Fibroblast of lung (primary cell): ENCODE results near the gene PSAT1. TPM values are rescaled to one million over a fixed set of nuclear protein-coding genes. Genes with fewer than 3 reads are reported as not detected.

Experiments used
- DNase-seq, 2 donors: peaks; one replicate each; pipeline versions ENCODE4 v3.0.0 to v3.0.0-alpha.2; 2010; ENCODE audit warnings: low read depth in 2 of 2
- H2AFZ ChIP-seq: 2 replicates; pipeline ENCODE4 v1.5.1; 2012; ENCODE audit warnings: low read length, control low read depth, inconsistent platforms
- H3K27ac ChIP-seq: 2 replicates; pipeline ENCODE4 v1.5.1; 2011; ENCODE audit warnings: low read length, control low read depth; ENCODE audit not compliant: insufficient read depth
- H3K27me3 ChIP-seq: 2 replicates; pipeline ENCODE4 v1.5.1; 2011; ENCODE audit warnings: mild to moderate bottlenecking, low read length; ENCODE audit not compliant: control insufficient read depth, insufficient read depth
- H3K36me3 ChIP-seq: 2 replicates; pipeline ENCODE4 v1.5.1; 2011; ENCODE audit warnings: low read length; ENCODE audit not compliant: control insufficient read depth, insufficient read depth
- H3K4me1 ChIP-seq: 2 replicates; pipeline ENCODE4 v1.5.1; 2011; ENCODE audit warnings: low read length; ENCODE audit not compliant: control insufficient read depth, insufficient read depth; ENCODE audit errors: extremely low read depth
- H3K4me2 ChIP-seq: 2 replicates; pipeline ENCODE4 v1.5.1; 2011; ENCODE audit warnings: low read length, control low read depth; ENCODE audit not compliant: insufficient read depth; ENCODE audit errors: extremely low read depth
- H3K4me3 ChIP-seq, 4 experiments: fragments of 200-600 bp in 1 of 4; sonication (generic) in 1 of 4; replicated peaks in 1 of 4; 2 replicates each; pipeline ENCODE4 v1.5.1; 2011 to 2016; ENCODE audit warnings: low read length in 4 of 4, low read depth in 3 of 4, mild to moderate bottlenecking in 3 of 4, control low read depth in 2 of 4, inconsistent platforms in 1 of 4, mixed read lengths in 1 of 4; ENCODE audit not compliant: insufficient read depth in 1 of 4; ENCODE audit errors: control extremely low read depth in 1 of 4
- H3K79me2 ChIP-seq: 2 replicates; pipeline ENCODE4 v1.5.1; 2012; ENCODE audit warnings: mild to moderate bottlenecking, low read length, inconsistent platforms; ENCODE audit not compliant: control insufficient read depth, insufficient read depth
- H3K9ac ChIP-seq: 2 replicates; pipeline ENCODE4 v1.5.1; 2011; ENCODE audit warnings: mild to moderate bottlenecking, low read length, control low read depth; ENCODE audit not compliant: insufficient read depth
- H3K9me3 ChIP-seq: 2 replicates; pipeline ENCODE4 v1.5.1; 2012; ENCODE audit warnings: low read depth, low read length; ENCODE audit not compliant: control insufficient read depth, insufficient read depth
- H4K20me1 ChIP-seq: 2 replicates; pipeline ENCODE4 v1.5.1; 2011; ENCODE audit warnings: low read length; ENCODE audit not compliant: control insufficient read depth, insufficient read depth; ENCODE audit errors: extremely low read depth
- CTCF ChIP-seq, 2 donors: IDR thresholded peaks in 1 of 2; conservative IDR thresholded peaks in 1 of 2; 1 replicate in 1 of 2; 2 replicates in 1 of 2; pipeline ENCODE4 v1.5.1; 2011 to 2012; ENCODE audit warnings: low read length in 2 of 2, control low read depth in 1 of 2, inconsistent platforms in 1 of 2, low read depth in 1 of 2, mild to moderate bottlenecking in 1 of 2
- EZH2 ChIP-seq: IDR thresholded peaks from 2 replicates; pipeline ENCODE4 v1.5.1; 2012; ENCODE audit warnings: low read length, control low read depth, mild to moderate bottlenecking; ENCODE audit errors: missing control alignments
- polyA plus RNA-seq, 2 donors: library from polyadenylated mRNA; depleted of rRNA in 1 of 2; stranded (reverse) in 1 of 2; unstranded in 1 of 2; fragments of >200 nt; gene quantifications; 2 replicates each; pipeline ENCODE4 v1.2.1, GENCODE V29; 2011 to 2012; ENCODE audit warnings: missing spikeins in 1 of 2
- total RNA-seq: library from RNA; depleted of rRNA; stranded (reverse); fragments of >200 nt; gene quantifications from 2 replicates; pipeline ENCODE4 v1.2.1, GENCODE V29; 2014

Gene PSAT1
- total and polyA plus RNA-seq, 2 donors (not counting 1 experiment from before 2014, with no cell fraction given): 74.6 to 115 TPM

GRCh38 chr9:78286125-78286524 is 10.8 kb upstream of the PSAT1 start:
- no peaks in the 10 kb centered on the region for H3K27me3 ChIP-seq
- H3K4me3 ChIP-seq: no peak overlapping the region
- no peaks in the 10 kb centered on the region for H3K9me3 ChIP-seq
- no peak overlapping the region for H3K9ac ChIP-seq
- DNase-seq: no peak
- H2AFZ ChIP-seq: no peak overlapping the region
- H3K36me3 ChIP-seq: no peaks in the 10 kb centered on the region
- no peak for TF ChIP-seq CTCF (conservative IDR thresholded peaks at IDR 0.05 in 1 of 2, IDR thresholded peaks at IDR 0.05 in 1 of 2; ENCODE audit: low read depth in 1 of 2, low read length in 2 of 2)
- no peaks in the 10 kb centered on the region for H4K20me1 ChIP-seq
- H3K79me2 ChIP-seq: no peaks in the 10 kb centered on the region
- no peak overlapping the region for H3K27ac ChIP-seq
- H3K4me2 ChIP-seq: no peak overlapping the region
- no peaks in the 10 kb centered on the region for H3K4me1 ChIP-seq

GRCh38 chr9:78286946-78287388 is 10.0 kb upstream of the PSAT1 start:
- H3K9me3 ChIP-seq: no peaks in the 10 kb centered on the region
- H3K27ac ChIP-seq: no peak overlapping the region
- H3K9ac ChIP-seq: no peak overlapping the region
- no peaks in the 10 kb centered on the region for H3K27me3 ChIP-seq
- no peaks in the 10 kb centered on the region for H3K79me2 ChIP-seq
- no peaks in the 10 kb centered on the region for H4K20me1 ChIP-seq
- H3K4me1 ChIP-seq: no peaks in the 10 kb centered on the region
- no peak overlapping the region for H3K4me3 ChIP-seq
- DNase-seq: no peak
- no peak overlapping the region for H3K4me2 ChIP-seq
- H3K36me3 ChIP-seq: no peaks in the 10 kb centered on the region
- no peak for TF ChIP-seq CTCF (conservative IDR thresholded peaks at IDR 0.05 in 1 of 2, IDR thresholded peaks at IDR 0.05 in 1 of 2; ENCODE audit: low read depth in 1 of 2, low read length in 2 of 2)
- no peak for TF ChIP-seq EZH2
- H2AFZ ChIP-seq: no peak overlapping the region

GRCh38 chr9:78288214-78288892 is 8.6 kb upstream of the PSAT1 start:
- Histone ChIP-seq H3K36me3 (no peaks in the 10 kb centered on the region), H3K79me2 (no peaks in the 10 kb centered on the region), H3K4me1 (no peaks in the 10 kb centered on the region), H3K4me2 (no peak overlapping the region), H4K20me1 (no peaks in the 10 kb centered on the region), H3K27me3 (no peaks in the 10 kb centered on the region), H3K27ac (no peak overlapping the region), H3K9me3 (no peaks in the 10 kb centered on the region), H2AFZ (no peak overlapping the region), H3K9ac (no peak overlapping the region), H3K4me3 (no peak overlapping the region)
- TF ChIP-seq EZH2 (no peak), CTCF (conservative IDR thresholded peaks at IDR 0.05 in 1 of 2, IDR thresholded peaks at IDR 0.05 in 1 of 2; ENCODE audit: low read depth in 1 of 2, low read length in 2 of 2) (no peak)
- no peak for DNase-seq
